Neural crest cell (in vitro differentiated cells): ENCODE results near the gene PARVB. TPM values are rescaled to one million over a fixed set of nuclear protein-coding genes. Genes with fewer than 3 reads are reported as not detected.
A peak's percentile ranks its signal among the peaks of the same experiment; 100 is the strongest.

Experiments
- DNase-seq: peaks from one replicate; pipeline ENCODE4 v3.0.0; 2021; ENCODE audit warnings: low read depth, mixed read lengths, low spot score
- H3K27ac Mint-ChIP-seq: one replicate; pipeline ENCODE4 v1.8.0; 2021; ENCODE audit warnings: mild to moderate bottlenecking, mixed read lengths; ENCODE audit not compliant: unreplicated experiment
- H3K27me3 Mint-ChIP-seq: 2 replicates; pipeline ENCODE4 v1.8.0; 2021; ENCODE audit warnings: low read depth, mild to moderate bottlenecking, mixed read lengths
- H3K36me3 Mint-ChIP-seq: 2 replicates; pipeline ENCODE4 v1.8.0; 2021; ENCODE audit warnings: low read depth, mild to moderate bottlenecking, mixed read lengths
- H3K4me1 Mint-ChIP-seq: 2 replicates; pipeline ENCODE4 v1.8.0; 2021; ENCODE audit warnings: mixed read lengths
- H3K4me3 Mint-ChIP-seq: one replicate; pipeline ENCODE4 v1.8.0; 2021; ENCODE audit warnings: mild to moderate bottlenecking, mixed read lengths
- H3K9me3 Mint-ChIP-seq: 2 replicates; pipeline ENCODE4 v1.8.0; 2021; ENCODE audit warnings: mixed read lengths
- CTCF ChIP-seq: fragments of 200-600 bp; sonication (generic); conservative IDR thresholded peaks from 2 replicates; pipeline ENCODE4 v1.5.0; 2021; ENCODE audit warnings: antibody characterized with exemption, mild to moderate bottlenecking
- total RNA-seq: library from RNA; stranded (reverse); gene quantifications from 2 replicates; pipeline ENCODE4 v1.2.1, GENCODE V29; 2021

The PARVB gene
- total RNA-seq, 1 donor from 2014 or later: 21.8 TPM

- DNase-seq: peak; percentile 30
- H3K9me3 Mint-ChIP-seq: no peaks in the 10 kb centered on the region
- H3K27ac Mint-ChIP-seq: no peak overlapping the region
Observed at GRCh38 chr22:44192098-44192815, 168.2 kb downstream of the PARVB start.

GRCh38 chr22:44192816-44193534 is 168.9 kb downstream of the PARVB start:
- H3K4me1 Mint-ChIP-seq: no peaks in the 10 kb centered on the region
- no peak overlapping the region for H3K4me3 Mint-ChIP-seq
- H3K27me3 Mint-ChIP-seq: peaks cover 12% of the 10 kb centered on the region
- no peaks in the 10 kb centered on the region for H3K36me3 Mint-ChIP-seq
- no peaks in the 10 kb centered on the region for H3K9me3 Mint-ChIP-seq
- H3K27ac Mint-ChIP-seq: no peak overlapping the region
- TF ChIP-seq CTCF: no peak
- DNase-seq: no peak

More at GRCh38 chr22:44192098-44192815, 168.2 kb downstream of the PARVB start:
- H3K4me3 Mint-ChIP-seq: no peak overlapping the region
- H3K4me1 Mint-ChIP-seq: peaks cover 1% of the 10 kb centered on the region
- TF ChIP-seq CTCF: no peak
- H3K27me3 Mint-ChIP-seq: peaks cover 12% of the 10 kb centered on the region
- no peaks in the 10 kb centered on the region for H3K36me3 Mint-ChIP-seq

GRCh38 chr22:44193535-44193891 is 169.4 kb downstream of the PARVB start:
- DNase-seq: no peak
- Mint-ChIP-seq H3K4me3 (no peak overlapping the region), H3K9me3 (no peaks in the 10 kb centered on the region), H3K27ac (no peak overlapping the region), H3K36me3 (no peaks in the 10 kb centered on the region), H3K4me1 (no peaks in the 10 kb centered on the region), H3K27me3 (peaks cover 12% of the 10 kb centered on the region)
- TF ChIP-seq CTCF: no peak

GRCh38 chr22:44194569-44194968 is 170.5 kb downstream of the PARVB start:
- no peak for TF ChIP-seq CTCF
- no peak overlapping the region for H3K4me3 Mint-ChIP-seq
- H3K27me3 Mint-ChIP-seq: peaks cover 12% of the 10 kb centered on the region
- H3K36me3 Mint-ChIP-seq: no peaks in the 10 kb centered on the region
- no peak for DNase-seq
- H3K27ac Mint-ChIP-seq: no peak overlapping the region
- no peaks in the 10 kb centered on the region for H3K9me3 Mint-ChIP-seq
- H3K4me1 Mint-ChIP-seq: no peaks in the 10 kb centered on the region

GRCh38 chr22:44195189-44195871 is 171.2 kb downstream of the PARVB start:
- peaks cover 12% of the 10 kb centered on the region for H3K27me3 Mint-ChIP-seq
- no peak overlapping the region for H3K4me3 Mint-ChIP-seq
- H3K36me3 Mint-ChIP-seq: no peaks in the 10 kb centered on the region
- no peaks in the 10 kb centered on the region for H3K4me1 Mint-ChIP-seq
- TF ChIP-seq CTCF: no peak
- H3K9me3 Mint-ChIP-seq: no peaks in the 10 kb centered on the region
- DNase-seq: no peak
- peak overlapping the region; percentile 21 for H3K27ac Mint-ChIP-seq
